Non-pigmented ciliary epithelial cell (primary cell): ENCODE data around the gene VASN.

Experiments used
- DNase-seq: peaks from one replicate; pipeline ENCODE4 v3.0.0-alpha.2; 2010; ENCODE audit warnings: low read depth

The VASN gene

GRCh38 chr16:4403133-4403949 is 31.7 kb downstream of the VASN start:
- no peak for DNase-seq

- no peak for DNase-seq
These were observed 32.8 kb downstream of the VASN start for GRCh38 chr16:4404247-4404966.

- DNase-seq = no peak
These were observed 33.5 kb downstream of the VASN start for GRCh38 chr16:4404967-4405696.

GRCh38 chr16:4407543-4408322 is 36.1 kb downstream of the VASN start:
- DNase-seq = no peak

- DNase-seq = no peak
These were observed 36.7 kb downstream of the VASN start for GRCh38 chr16:4408323-4408690.

GRCh38 chr16:4409081-4409932 is 37.7 kb downstream of the VASN start:
- DNase-seq = no peak

- DNase-seq = peak; percentile 53
These were observed 38.9 kb downstream of the VASN start for GRCh38 chr16:4410335-4411075.

- no peak for DNase-seq
These were observed 40.0 kb downstream of the VASN start for GRCh38 chr16:4411684-4412083.

GRCh38 chr16:4412159-4412558 is 40.5 kb downstream of the VASN start:
- no peak for DNase-seq

- no peak for DNase-seq
These were observed 41.2 kb downstream of the VASN start for GRCh38 chr16:4412854-4413253.

GRCh38 chr16:4414187-4414917 is 42.7 kb downstream of the VASN start:
- DNase-seq = no peak

- no peak for DNase-seq
These were observed 44.0 kb downstream of the VASN start for GRCh38 chr16:4415538-4416199.

- no peak for DNase-seq
These were observed 44.8 kb downstream of the VASN start, which contains the start of gene CORO7 for GRCh38 chr16:4416200-4417032. CORO7 (minus strand) TSS chr16:4416596; CDS start chr16:4416518, 78 bp downstream.

GRCh38 chr16:4419402-4419959 is 47.8 kb downstream of the VASN start:
- no peak for DNase-seq

- no peak for DNase-seq
These were observed 49.0 kb downstream of the VASN start for GRCh38 chr16:4420505-4421105.

GRCh38 chr16:4425378-4426020 is 53.9 kb downstream of the VASN start, which contains the start of gene DNAJA3:
DNAJA3 (plus strand) TSS chr16:4425868; CDS start chr16:4425882, 14 bp downstream.
- DNase-seq = peak; percentile 84
